HG03060 (cell line): Measurements from ENCODE around the gene PSMC4.
"Not testable (repeated sequence)": the region's sequence is repeated elsewhere in the genome, so short reads cannot be mapped to it uniquely, and the experiment has no call there.

ENCODE experiments used
- ATAC-seq: cut with Tn5 transposase; IDR thresholded peaks from one replicate; pipeline ENCODE4 v1.9.1; 2021; ENCODE audit warnings: low read depth, moderate number of reproducible peaks; ENCODE audit not compliant: unreplicated experiment

The PSMC4 gene

DNA sequence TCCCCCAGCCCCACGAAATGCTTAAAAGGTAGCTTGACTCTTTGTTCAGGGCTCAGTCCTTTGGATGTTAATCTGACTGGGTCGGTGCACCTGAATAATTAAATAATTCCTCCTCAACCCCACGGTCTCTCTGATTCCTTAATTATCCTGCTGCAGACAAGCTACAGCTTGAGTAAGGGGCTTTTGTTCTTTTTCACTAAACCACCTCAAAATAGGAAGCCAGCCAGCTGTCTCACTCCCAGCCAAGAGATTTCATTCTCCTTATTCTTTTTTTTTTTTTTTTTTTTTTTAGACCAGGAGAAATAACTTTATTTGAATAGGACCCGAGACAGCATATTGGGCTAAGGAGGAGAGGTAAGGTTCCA lies 28.6 kb upstream of the PSMC4 start:
- no peak for ATAC-seq

- ATAC-seq = no peak
Measured at GRCh38 chr19:39943586-39943985, 27.4 kb upstream of the PSMC4 start.

DNA sequence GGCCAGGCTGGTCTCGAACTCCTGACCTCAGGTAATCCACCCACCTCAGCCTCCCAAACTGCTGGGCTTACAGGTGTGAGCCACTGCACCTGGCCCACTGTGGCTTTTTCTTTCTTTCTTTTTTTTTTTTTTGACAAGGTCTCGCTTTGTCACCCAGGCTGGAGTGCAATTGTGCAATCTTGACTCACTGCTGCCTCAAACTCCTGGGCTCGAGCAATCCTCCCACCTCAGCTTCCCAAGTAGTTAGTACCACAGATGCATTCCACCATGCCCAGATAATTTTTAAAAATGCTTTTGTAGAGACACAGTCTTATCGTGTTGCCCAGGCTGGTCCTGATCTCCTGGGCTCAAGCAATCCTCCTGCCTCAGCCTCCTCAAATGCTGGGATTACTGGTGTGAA lies 24.4 kb upstream of the PSMC4 start:
- no peak for ATAC-seq

DNA sequence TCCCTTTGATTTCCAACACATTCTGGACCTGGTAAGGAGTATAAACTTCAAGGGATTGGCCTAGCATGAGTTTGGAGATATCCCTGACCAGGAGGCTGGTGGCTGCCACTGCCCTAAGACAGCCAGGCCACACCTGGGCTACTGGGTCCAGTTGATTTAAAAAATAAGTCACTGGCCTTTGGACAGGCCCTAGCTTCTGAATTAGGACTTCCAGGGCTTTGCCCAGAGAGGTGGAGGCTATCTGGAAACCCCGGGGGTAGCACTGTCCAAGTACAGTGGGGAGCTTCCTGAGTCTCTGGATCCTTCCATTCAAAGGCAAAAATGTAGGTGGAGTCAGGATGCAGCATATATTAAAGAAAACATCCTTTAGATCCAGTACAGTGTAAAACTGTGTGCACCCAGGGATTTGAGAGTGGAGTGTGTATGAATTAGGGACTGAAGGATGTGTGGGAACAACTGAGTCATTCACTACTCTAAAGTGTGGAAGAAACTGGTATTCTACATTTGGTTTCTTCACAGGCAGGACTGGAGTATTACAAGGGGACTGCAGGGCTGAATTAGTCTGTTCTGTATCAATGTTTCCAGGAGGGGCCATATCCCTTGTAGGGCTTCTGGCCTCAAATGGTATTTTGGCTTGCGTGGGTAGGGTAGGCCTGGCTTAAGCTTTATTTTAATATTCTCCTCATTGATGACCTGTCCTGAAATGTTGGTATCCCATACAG lies 21.8 kb upstream of the PSMC4 start:
- ATAC-seq = no peak

- ATAC-seq = no peak
Measured at GRCh38 chr19:39951065-39951650, 19.8 kb upstream of the PSMC4 start.

- ATAC-seq = no peak
Measured at GRCh38 chr19:39951686-39952085, 19.3 kb upstream of the PSMC4 start.

GRCh38 chr19:39953915-39954314 lies 17.1 kb upstream of the PSMC4 start:
- ATAC-seq = no peak

- ATAC-seq = not testable (repeated sequence)
Measured at GRCh38 chr19:39957886-39958285, 13.1 kb upstream of the PSMC4 start.

- not testable (repeated sequence) for ATAC-seq
Measured at GRCh38 chr19:39958942-39959341, 12.0 kb upstream of the PSMC4 start.

DNA sequence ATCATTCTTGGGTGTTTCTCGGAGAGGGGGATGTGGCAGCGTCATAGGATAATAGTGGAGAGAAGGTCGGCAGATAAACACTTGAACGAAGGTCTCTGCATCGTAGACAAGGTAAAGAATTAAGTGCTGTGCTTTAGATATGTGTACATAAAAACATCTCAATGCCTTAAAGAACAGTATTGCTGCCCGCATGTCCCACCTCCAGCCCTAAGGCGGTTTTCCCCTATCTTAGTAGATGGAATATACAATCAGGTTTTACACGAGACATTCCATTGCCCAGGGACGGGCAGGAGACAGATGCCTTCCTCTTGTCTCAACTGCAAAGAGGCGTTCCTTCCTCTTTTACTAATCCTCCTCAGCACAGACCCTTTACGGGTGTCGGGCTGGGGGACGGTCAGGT lies 11.6 kb upstream of the PSMC4 start:
- not testable (repeated sequence) for ATAC-seq

GRCh38 chr19:39963898-39964297 lies 7.1 kb upstream of the PSMC4 start:
- ATAC-seq = no peak

DNA sequence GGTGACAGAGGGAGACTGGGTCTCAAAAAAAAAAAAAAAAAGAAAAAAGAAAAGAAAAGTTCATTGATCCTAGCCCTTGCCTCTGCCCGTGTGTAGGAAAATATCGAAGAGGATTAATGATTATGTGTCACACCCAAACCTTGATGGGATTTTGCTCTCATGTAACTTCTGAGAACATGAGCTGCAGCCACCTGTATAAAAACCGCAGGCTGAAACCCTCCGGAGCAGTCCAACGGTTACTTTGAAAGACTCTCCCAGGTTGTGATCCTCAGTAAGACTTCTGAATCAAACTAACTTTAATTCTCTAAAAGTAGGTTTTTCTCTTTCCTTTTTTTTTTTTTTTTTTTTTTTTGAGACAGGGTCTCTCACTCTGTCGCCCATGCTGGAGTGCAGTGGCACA lies 4.3 kb upstream of the PSMC4 start:
- no peak for ATAC-seq

- no peak for ATAC-seq
Measured at GRCh38 chr19:39967561-39967960, 3.4 kb upstream of the PSMC4 start.

DNA sequence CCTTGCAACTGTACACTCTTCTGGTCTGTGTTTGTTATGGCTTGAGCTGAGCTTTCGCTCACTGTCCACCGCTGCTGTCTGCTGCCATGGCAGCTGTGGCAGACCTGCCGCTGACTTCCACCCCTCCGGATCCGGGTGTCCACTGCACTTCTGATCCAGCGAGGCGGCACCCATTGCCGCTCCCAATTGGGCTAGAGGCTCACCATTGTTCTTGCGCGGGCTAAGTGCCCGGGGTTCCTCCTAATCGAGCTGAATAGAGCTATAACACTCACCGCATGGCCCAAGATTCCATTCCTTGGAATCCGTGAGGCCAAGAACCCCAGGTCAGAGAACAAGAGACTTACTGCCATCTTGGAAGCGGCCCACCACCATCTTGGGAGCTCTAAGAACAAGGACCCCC lies 2.2 kb upstream of the PSMC4 start:
- ATAC-seq = no peak

GRCh38 chr19:39969266-39969665 lies 1.7 kb upstream of the PSMC4 start:
- ATAC-seq = no peak

DNA sequence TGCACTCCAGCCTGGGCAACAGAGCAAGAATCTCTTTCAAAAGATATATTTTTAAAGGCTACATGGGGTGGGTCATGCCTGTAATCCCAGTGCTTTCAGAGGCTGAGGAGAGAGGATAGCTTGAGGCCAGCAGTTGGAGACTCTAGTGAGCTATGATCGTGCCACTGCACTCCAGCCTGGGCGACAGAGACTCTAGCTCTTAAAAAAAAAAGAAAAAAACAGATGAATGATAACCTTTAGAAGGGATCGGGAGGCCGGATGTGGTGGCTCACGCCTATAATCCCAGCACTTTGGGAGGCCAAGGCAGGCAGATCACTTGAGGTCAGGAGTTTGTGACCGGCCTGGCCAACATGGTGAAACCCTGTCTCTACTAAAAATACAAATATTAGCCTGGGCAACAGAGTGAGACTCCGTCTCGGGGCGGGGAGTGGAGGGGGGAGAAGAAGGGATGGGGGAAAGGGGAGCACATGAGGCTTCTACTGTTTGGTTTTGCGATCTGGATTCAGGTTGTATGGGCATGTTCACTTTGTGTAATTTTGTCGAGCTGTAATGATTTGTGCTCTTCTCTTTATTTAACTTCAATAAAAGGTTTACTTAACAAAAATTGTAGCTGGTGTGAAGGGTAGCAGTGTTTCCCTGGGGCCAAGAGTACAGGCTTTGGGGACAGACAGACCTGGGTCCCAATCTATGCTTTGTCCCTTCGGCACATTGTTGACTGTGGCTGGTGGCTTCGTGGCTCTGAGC lies 1.1 kb upstream of the PSMC4 start:
- no peak for ATAC-seq

DNA sequence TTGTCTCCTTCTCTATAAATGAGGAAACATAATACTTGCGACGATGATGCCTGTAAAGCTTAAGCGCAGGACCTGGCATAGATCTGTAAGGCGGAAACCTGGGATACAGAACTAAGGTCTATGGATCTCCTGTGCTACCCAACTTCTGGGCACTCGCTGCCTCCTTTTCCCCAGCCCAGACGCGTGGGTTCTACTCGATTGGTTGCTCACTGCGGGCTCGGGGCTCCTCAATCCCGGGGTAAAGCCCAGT lies 615 bp upstream of the PSMC4 start:
- ATAC-seq = no peak

DNA sequence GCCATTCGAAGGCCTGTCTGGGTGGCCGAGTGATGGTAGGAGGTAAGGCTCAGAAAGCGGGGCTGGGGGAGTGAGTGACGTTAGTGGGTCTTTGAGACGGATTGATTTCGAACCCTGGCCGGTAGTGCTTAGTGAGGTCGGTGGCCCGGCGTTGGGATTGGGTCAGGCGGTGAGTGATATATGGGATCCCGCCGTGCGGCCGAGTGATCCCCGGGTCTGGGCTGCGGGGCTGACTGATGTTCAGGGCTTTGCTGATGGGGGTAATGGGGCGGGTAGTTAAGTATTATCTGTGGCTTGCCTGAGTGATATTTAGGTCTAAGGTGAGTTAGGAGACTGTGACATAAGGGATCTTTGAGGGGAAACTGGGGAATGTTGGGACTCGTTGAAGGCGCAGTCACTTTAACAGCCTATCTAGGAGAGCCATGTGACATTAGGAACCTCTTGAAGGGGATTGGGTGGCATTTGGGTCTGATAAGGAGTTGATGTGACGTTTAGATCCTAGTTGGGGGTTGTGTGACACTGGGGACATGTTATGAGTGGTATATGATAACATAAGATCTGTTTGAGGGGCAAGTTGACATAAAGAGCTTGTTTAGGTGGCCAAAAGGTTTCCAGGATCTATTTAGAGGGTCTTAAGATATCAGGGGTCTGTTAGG lies 543 bp downstream of the PSMC4 start:
- no peak for ATAC-seq

- ATAC-seq = no peak
Measured at GRCh38 chr19:39974377-39975155, 3.6 kb downstream of the PSMC4 start.

DNA sequence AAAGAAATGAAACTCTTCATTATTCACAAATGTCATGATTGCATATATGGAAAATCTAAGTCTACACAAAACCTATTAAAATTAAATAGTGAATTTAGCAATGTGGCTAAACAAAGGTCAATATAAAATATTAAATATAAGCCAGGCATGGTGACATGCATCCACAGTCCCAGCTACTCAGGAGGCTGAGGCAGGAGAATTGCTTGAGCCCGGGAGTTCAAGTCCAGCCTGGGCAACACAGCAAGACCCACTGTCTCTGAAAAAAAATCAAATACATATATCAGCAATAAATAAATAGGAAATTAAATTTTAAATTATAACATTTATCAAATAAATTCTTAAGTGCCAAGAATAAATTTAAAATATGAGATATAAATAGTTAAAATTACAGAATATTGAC lies 11.9 kb downstream of the PSMC4 start:
- ATAC-seq = no peak
